ENCODE results near the gene SDK2.

Gene SDK2

GRCh38 chr17:73634629-73635028, 9.6 kb downstream of the SDK2 start:
- DNase-seq (ENCODE audit: low spot score), result no peak

GRCh38 chr17:73633736-73634135, 10.5 kb downstream of the SDK2 start:
- no peak for DNase-seq (ENCODE audit: low spot score)

GRCh38 chr17:73632513-73632912, 11.7 kb downstream of the SDK2 start:
- DNase-seq (ENCODE audit: low spot score), result no peak

GRCh38 chr17:73630965-73631595, 13.2 kb downstream of the SDK2 start:
- DNase-seq (ENCODE audit: low spot score), result no peak

- DNase-seq (ENCODE audit: low spot score), result no peak
Observed at GRCh38 chr17:73630531-73630930, 13.7 kb downstream of the SDK2 start.

- DNase-seq (ENCODE audit: low spot score), result no peak
Observed at GRCh38 chr17:73628642-73629552, 15.3 kb downstream of the SDK2 start.

GRCh38 chr17:73625991-73626673, 18.1 kb downstream of the SDK2 start:
- DNase-seq (ENCODE audit: low spot score), result no peak

- no peak for DNase-seq (ENCODE audit: low spot score)
Observed at GRCh38 chr17:73625006-73625405, 19.2 kb downstream of the SDK2 start.

GRCh38 chr17:73624496-73624988, 19.7 kb downstream of the SDK2 start:
- no peak for DNase-seq (ENCODE audit: low spot score)

- no peak for DNase-seq (ENCODE audit: low spot score)
Observed at GRCh38 chr17:73623818-73624217, 20.4 kb downstream of the SDK2 start.

GRCh38 chr17:73623247-73623646, 21.0 kb downstream of the SDK2 start:
- DNase-seq (ENCODE audit: low spot score), result no peak

- DNase-seq (ENCODE audit: low spot score), result no peak
Observed at GRCh38 chr17:73622381-73622780, 21.9 kb downstream of the SDK2 start.

- no peak for DNase-seq (ENCODE audit: low spot score)
Observed at GRCh38 chr17:73621685-73622084, 22.6 kb downstream of the SDK2 start.

GRCh38 chr17:73620414-73620813, 23.8 kb downstream of the SDK2 start:
- DNase-seq (ENCODE audit: low spot score), result no peak

- no peak for DNase-seq (ENCODE audit: low spot score)
Observed at GRCh38 chr17:73617501-73617900, 26.7 kb downstream of the SDK2 start.

- no peak for DNase-seq (ENCODE audit: low spot score)
Observed at GRCh38 chr17:73616873-73617404, 27.3 kb downstream of the SDK2 start.

GRCh38 chr17:73616120-73616872, 27.9 kb downstream of the SDK2 start:
- no peak for DNase-seq (ENCODE audit: low spot score)

GRCh38 chr17:73614256-73614655, 30.0 kb downstream of the SDK2 start:
- no peak for DNase-seq (ENCODE audit: low spot score)

GRCh38 chr17:73613271-73614233, 30.7 kb downstream of the SDK2 start:
- DNase-seq (ENCODE audit: low spot score), result no peak

GRCh38 chr17:73612031-73612472, 32.2 kb downstream of the SDK2 start:
- no peak for DNase-seq (ENCODE audit: low spot score)
